22Rv1 (cell line): ENCODE data around the gene DGCR6L.
"Not testable (repeated sequence)": the region's sequence is repeated elsewhere in the genome, so short reads cannot be mapped to it uniquely, and the experiment has no call there.

Experiments used
- H3K27ac ChIP-seq: fragments of 450-650 bp; 2 replicates; pipeline ENCODE4 v1.5.1; 2017
- ZFX ChIP-seq: fragments of 450-650 bp; IDR thresholded peaks from 2 replicates; pipeline ENCODE4 v1.6.1; 2017; ENCODE audit warnings: antibody characterized with exemption, borderline replicate concordance
- TF ChIP-seq, protein P1 (sequence below): fragments of 450-650 bp; IDR thresholded peaks from 2 replicates; pipeline ENCODE4 v1.5.1; 2017; ENCODE audit warnings: mild to moderate bottlenecking

Gene DGCR6L

DNA sequence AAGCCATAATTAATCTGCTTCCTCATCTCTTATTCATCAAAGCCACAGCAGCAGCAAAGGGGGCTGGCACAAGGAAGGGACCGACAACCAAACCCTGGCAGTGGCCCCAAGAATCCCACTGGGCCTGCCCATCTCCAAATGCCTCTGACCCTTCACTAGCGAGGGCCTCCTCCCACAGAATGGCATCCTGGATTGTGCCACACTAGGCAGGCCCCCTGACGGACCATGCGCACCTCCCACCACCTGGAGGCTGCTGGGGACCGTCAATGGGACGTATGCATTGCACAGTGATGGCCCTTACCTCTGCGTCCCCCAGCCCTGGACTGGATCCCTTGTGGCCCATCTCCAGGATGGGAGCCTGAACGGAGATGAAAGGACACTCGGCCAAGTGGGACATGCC, 47.7 kb downstream of the DGCR6L start:
- TF ChIP-seq, protein P1, sequence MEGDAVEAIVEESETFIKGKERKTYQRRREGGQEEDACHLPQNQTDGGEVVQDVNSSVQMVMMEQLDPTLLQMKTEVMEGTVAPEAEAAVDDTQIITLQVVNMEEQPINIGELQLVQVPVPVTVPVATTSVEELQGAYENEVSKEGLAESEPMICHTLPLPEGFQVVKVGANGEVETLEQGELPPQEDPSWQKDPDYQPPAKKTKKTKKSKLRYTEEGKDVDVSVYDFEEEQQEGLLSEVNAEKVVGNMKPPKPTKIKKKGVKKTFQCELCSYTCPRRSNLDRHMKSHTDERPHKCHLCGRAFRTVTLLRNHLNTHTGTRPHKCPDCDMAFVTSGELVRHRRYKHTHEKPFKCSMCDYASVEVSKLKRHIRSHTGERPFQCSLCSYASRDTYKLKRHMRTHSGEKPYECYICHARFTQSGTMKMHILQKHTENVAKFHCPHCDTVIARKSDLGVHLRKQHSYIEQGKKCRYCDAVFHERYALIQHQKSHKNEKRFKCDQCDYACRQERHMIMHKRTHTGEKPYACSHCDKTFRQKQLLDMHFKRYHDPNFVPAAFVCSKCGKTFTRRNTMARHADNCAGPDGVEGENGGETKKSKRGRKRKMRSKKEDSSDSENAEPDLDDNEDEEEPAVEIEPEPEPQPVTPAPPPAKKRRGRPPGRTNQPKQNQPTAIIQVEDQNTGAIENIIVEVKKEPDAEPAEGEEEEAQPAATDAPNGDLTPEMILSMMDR, result no peak
- no peak for TF ChIP-seq ZFX
- no peak overlapping the region for H3K27ac ChIP-seq

DNA sequence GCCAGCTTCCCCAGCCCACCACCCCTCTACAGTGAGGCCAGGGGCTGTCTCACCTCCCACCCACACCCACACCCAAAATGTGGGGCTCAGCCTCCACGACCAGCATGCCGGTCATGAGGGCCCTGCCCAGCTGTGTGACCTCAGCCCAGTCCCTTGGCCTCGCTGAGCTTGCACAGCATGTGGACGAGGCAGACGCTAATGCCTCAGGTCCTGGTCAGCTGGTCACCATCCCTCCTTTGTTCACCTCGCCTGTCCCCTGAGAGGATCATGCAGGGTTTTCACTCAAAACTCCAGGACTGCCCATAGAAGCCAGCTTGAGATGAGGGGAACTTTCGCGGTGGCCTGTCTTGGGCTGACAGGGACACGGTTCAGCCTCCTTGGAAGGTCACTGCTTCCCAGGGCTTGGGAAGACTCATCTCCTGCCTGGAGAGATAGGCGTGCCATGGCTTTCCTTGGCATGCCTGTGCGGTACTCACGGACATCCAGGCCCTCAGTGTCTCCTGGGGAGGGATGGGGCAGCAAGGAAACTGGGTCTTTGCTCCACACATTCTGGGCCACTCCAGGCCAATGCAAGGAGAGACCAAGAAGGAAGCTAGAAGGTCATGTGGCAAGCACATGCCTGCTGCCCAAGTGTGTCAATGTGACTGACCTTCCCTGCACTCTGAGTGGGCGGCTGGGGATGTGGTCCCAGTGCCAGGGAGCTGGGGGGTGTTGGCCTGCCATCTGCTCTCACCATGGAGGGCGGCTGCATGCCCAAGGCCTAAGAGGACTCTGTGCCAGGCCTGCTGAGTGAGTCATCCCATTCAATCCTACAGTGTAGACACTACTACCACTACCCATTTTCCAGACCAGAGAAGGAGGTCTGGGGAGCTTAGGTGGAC, 48.5 kb downstream of the DGCR6L start:
- H3K27ac ChIP-seq, result no peak overlapping the region
- no peak for TF ChIP-seq ZFX
- TF ChIP-seq, protein P1, result no peak

DNA sequence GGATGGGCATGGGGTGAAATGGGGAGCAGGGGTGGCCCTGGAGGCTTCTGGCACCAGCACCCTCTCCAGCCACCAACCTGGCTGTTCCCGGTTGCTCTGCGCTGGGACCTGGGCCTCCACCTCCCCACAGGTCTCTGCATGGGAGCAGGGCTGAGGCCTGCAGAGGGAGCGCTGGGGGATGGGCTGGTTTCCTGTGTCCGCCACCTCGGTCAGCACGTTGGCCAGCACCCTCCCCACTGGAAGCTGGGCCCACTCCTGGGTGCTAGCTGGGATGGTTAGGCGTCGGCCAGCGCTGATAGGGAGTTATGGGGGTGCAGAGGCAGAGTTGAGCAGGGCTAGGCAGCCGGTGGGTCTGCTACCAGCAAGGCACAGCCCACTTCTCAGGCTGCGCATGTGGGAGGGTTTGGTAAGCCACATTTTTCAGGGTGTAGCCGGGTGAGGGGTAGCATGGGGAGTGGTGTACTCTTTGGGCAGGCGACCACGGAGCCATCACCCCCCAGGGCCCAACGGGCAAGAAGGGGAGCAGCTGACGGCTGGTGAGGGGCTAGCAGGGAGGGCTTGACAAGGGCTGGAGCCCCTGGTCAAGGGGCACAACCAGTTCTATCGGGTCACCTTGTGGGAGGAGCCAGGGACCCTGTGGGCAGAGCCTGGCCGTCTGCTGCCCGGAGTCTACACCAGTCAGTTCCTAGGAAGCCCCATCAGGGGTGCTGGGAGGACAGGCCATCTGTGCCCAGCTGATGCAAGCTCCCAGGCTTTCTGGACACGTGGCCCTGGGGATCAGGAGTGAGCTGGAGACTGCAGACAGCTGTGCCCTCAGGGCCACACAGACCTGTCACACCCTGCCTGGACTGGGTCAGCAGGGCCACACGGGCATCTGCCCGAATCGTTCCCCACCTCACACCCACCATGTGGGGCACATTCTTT, 49.4 kb downstream of the DGCR6L start:
- not testable (repeated sequence) for H3K27ac ChIP-seq

DNA sequence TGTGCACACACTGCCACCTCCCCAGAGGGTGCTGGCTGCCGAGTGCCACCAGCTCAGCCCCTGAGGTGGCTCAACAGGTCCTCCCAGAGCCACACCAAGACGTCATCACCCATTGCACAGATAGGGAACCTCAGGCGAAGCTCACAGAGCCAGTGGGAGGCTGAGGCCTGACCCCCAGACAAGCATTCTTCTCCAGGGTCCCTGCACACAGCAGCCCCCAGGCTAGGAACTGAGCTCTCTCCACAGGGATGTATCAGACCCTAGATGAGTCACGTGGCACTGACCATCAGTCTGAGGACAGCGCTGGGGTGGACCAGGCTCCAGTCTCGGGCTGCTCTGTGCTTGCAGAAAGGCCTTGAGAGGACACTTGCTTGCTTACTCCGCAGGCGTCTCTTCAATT, 50.2 kb downstream of the DGCR6L start:
- not testable (repeated sequence) for H3K27ac ChIP-seq

DNA sequence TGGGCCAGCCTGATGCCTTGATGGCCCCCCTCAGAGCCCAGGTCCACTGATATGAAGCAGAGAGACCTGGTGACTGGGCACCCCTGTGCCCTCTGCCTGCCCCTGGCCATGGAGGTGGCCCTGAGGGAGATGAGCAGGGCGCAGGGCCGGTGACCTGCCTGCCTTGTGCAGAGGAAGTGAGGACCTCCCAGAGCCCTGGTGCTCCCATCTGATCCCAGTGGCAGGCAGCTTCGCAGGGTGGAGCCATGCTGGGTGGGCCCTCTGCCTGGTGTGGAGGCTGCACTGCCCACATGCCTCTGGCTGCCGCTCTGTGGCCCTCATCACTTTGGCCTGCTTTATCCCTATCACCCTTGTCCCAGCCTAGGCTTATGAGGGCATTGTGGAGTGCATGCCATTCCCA, 50.7 kb downstream of the DGCR6L start:
- not testable (repeated sequence) for H3K27ac ChIP-seq

DNA sequence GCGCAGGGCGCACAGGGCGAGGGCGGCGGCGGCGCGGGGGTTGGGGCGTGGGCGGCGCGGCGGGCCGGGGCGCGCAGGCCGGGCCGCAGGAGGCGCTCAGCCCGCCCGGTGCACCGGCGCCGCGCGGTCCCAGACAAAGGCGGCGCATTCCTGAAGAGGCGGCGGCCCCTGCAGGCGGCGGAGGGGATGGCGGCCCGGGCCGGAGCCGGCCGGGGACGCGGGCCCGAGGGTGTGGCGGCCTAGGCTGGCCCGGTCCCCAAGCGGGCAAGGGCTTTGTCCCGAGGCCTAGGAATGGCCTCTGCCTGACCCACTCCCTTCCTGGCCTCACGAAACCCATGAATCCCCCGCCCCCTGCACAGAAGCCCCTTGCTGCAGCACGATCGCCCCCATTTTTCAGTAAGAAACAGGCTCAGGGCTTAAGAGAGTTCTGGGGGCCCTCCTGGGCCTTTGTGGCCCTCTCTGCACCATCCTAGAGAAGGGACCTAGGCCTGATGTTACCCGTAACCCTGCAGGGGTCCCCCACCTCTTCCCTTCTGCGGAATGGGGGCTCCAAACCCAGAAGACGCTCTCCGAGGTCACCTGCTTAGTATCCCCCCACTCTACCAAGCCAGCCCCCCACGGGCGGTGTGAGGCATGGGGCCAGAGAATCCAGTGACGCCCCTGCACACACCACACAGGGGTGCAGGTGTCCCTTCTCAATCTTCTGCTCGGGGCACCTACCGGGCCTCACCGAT, 51.4 kb downstream of the DGCR6L start, which contains the start of gene RTN4R:
Gene RTN4R (minus strand): TSS at position 40 of the 734 bp plus-strand sequence. CDS start 226 bp downstream, outside the sequence.
- TF ChIP-seq ZFX, result no peak
- TF ChIP-seq, protein P1, result peak; percentile 62
- peak within 1 kb of the TSS; percentile 48 for H3K27ac ChIP-seq

DNA sequence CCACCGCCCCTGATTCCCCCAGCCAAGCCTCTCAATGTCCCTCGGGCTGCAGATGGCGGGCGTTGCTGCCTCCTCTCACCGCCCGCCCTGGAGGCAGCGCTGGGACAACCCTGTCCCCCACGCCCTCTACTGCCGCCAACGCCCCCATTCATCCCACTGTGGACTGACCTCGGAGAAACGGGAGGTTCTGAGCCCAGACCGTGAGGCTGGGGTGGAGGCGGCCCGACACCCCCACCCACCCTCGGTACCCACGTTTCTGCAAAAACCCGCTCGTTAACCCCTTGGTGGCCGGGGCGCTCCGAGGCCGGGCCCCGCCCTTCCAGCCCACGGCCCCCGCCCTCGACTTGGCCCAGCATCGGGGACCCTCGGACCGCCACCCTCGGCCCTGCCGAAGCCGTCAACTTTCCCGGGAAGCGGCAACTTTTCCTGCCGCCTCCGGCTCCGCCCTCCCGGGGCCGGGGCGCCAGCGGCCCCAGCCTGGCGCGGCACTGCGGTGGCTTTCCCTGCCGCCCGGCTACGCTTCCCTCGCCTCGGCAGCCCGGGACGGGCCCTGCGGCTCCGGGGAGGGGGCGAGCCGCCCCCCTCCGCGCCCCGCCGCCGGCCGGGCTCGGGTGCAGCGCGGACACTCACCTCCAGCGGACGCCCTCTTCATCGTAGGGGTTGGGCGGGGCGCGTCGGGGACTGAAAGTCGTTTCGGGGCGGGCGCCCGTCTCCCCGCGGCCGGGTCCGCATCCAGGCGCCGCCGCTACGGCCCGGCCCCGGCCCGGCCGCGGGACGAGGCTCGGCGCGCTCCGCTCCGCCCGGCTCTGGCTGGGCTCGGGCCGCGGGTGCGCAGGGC, 52.2 kb downstream of the DGCR6L start:
- H3K27ac ChIP-seq, result peak overlapping the region; percentile 48
- TF ChIP-seq, protein P1, result no peak
- no peak for TF ChIP-seq ZFX

DNA sequence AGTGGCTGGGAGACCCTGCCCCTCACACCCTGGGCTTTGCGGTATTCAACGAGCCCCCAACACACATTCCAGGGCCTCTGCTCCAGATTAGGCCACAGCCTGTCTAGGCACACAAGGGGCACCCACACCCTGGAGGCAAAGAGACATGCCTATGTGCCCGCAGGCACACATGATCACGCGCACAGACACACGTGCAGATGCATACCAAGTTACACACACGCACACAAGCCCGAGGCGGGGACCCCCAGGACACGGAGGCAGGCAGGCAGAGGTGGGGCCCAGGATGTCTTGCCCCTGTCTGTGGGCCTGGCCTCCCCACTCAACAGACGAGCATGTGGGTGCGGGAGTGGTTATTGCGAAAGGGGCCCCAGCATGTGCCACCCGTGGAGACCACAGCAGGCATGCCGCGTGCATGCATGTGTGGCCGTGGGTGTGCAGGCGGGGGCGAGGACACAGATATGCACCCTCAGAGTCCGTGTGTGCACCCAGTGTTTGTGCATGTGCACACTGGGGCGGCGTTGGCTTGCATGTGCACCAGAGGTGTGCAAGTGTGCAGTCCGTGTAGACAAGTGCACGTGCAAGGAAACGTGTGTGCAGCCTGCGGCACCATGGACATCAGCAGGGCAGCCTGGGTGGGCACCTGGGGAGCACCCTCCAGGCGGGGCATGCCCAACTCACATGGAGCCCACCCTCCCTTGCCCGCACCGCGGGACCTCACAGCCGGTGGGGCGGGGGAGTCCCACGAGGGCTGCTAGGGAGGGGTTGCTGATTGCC, 53.0 kb downstream of the DGCR6L start:
- H3K27ac ChIP-seq, result not testable (repeated sequence)

DNA sequence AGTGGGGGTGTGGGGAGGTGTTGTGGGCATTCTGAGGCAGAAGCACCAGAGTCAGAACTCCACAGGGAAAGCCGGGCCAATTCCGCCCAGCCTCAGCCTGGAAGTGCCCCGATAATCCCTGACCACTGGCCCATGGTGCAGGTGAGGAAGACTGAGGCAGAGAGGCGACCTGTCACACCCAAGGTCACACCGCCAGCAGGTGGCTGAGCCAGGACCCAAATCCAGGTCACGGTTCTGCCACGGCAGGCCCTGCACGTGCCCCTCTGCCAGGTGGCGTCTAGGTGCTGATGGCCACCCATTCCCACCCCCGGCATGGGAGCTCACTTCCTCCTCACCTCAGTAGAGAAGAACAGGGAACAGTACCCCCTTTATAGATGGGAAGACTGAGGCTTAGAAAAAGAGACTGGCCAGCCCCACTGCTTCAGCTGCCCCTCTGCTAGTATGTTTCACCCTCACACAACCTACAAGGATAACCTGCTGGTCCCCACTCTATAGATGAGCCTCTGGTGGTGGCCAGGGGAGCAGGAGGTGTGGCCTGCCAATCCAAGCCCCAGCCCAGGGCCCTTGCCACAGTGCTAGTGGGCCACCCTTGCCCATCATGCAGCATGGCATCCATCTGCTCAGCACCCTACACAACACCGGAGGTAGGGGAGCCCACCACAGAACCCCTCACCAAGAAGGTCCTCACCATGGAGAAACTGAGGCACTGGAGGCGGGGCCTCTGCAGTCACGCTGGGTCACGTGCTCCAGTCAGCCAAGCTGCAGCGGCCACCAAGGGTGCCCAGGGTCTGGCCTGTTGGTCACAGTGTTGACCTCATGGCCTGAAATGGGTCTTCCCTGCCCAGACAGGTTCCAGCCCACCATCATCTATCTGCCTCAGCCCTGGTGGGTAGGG, 53.8 kb downstream of the DGCR6L start:
- H3K27ac ChIP-seq, result not testable (repeated sequence)
